Measurements from ENCODE around the gene NUB1. TPM values are rescaled to one million over a fixed set of nuclear protein-coding genes. Genes with fewer than 3 reads are reported as not detected.

NUB1 gene
- total and polyA plus RNA-seq, 12 donors = 22.5 to 127 (median 48.6) TPM

DNA sequence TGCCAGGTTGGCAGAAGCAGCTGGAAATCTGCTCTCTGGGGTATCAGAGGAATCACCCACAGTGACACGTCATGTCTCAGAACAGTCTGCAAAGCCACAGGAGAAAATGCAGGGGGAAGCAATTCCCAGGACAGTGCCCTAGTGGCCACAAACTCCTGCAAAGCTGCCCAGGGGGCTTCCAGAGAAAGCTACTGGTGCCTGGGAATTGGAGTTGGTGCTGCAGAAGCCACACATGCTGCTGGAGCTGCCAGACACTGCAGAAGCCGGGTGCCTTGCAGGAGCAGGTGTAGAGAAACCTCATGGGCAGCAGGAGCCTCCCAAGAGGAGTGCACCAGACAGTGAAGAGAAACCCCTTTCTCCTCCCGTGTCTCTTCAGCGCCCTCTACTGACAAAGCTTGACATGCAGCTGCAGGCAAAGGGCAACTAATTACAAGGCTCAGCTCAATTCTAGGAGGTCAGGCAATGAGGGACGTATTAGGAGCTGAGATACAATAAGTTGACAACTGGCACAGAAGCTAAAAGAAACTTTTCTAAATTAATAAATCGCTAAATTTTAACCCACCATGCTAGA is 30.2 kb upstream of the NUB1 start:
- no peaks in the 10 kb centered on the region for H3K9me3 ChIP-seq (replicated peaks in 1 of 3)
- intact Hi-C loops (cut with DNase I) = loop anchor here in 1 of 2 donors (5.0 kb wide), 1 partner anchor 41 kb away; no protein-coding TSS in a partner anchor
- no peak overlapping the region for H3K27ac ChIP-seq
- WGBS, 4 donors = 61 to 64% (median 62%) methylated on average over 6 of the region's 6 CpGs
- H3K4me1 ChIP-seq (replicated peaks in 1 of 2) = peaks cover 0 to 14% of the 10 kb centered on the region in 2 donors
- TF ChIP-seq POLR2A (IDR thresholded peaks at IDR 0.05) (no peak), CTCF (IDR thresholded peaks at IDR 0.05) (no peak)
- no peaks in the 10 kb centered on the region for H3K27me3 ChIP-seq
- peak in 1 of 7 donors; percentile 42 for DNase-seq
- no peaks in the 10 kb centered on the region for H3K36me3 ChIP-seq (replicated peaks in 1 of 2)
- H3K4me3 ChIP-seq = no peak overlapping the region

DNA sequence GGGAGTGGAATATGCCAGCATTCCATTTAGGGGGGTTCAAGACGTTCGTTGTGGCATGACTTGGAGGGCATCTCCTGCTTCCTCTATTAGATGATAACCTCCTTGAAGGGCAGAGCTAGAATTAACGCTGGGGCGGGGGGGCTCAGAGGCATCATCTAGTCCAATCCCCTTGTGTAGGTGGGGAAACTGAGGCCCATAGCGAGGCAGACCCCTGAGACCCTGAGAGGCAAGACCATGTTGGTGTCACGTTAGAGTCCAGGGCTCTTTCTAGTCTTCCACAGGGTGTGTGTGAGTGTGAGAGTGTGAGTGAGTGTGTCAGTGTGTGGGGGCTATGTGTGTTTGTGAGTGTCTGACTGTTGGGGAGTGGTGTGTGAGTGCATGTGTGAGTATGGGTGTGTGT is 29.3 kb upstream of the NUB1 start:
- intact Hi-C loops (cut with DNase I) = loop anchor here in 1 of 2 donors (5.0 kb wide), 1 partner anchor 40 kb away; no protein-coding TSS in a partner anchor

DNA sequence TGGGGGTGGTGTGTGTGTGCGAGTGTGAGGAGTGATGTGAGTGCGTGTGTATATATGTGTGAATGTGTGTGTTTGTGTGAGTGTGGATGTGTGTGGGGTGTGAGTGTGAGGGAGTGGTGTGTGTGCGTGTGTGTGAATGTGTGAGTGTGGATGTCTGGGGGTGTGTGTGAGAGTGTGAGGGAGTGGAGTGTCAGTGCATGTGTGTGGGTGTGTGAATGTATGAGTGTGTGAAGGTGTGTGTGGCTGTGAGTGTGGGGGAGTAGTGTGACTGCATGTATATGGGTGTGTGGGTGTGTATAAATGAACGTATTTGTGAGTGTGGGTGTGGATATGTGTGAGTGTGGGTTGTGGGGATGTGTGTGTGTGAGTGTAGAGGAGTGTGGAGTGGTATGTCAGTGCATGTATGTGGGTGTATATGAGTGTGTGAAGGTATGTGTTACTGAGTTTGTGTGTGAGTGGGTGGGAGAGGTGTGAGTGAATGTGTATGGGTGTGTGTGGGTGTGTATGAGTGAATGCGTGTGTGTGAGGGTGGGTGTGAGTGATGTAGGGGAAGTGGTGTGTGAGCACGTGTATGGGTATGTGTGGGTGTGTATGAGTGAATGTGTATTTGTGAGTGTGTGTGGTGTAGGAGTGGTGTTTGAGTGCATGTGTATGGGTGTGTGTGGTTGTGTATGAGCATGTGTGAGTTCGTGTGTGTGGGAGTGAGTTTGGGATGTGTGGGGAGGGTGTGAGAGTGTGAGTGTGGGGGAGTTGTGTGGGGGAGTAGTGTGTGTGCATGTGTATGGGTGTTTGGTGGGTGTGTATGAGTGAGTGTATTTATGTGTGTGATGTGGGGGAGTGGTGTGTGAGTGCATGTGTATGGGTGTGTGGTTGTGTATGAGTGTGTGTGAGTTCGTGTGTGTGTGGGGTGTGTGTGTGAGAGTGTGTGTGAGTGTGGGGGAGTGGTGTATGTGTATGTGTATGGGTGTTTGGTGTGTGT is 28.5 kb upstream of the NUB1 start:
- TF ChIP-seq POLR2A (IDR thresholded peaks at IDR 0.05) (no peak), CTCF (IDR thresholded peaks at IDR 0.05) (no peak)
- peak in 1 of 7 donors; percentile 48 for DNase-seq
- Histone ChIP-seq H3K36me3 (replicated peaks in 1 of 2) (no peaks in the 10 kb centered on the region), H3K9me3 (replicated peaks in 1 of 3) (no peaks in the 10 kb centered on the region), H3K4me3 (no peak overlapping the region), H3K27me3 (no peaks in the 10 kb centered on the region), H3K27ac (peak overlapping the region in 1 of 5 donors; percentile 23), H3K4me1 (replicated peaks in 1 of 2) (peaks cover 0 to 14% of the 10 kb centered on the region in 2 donors)
- intact Hi-C loops (cut with DNase I) = loop anchor here in 1 of 2 donors (5.0 kb wide), 1 partner anchor 39 kb away; no protein-coding TSS in a partner anchor
- WGBS, 4 donors = 69 to 81% (median 76%) methylated on average over 8 of the region's 8 CpGs

More for the DNA sequence above, 29.3 kb upstream of the NUB1 start:
- no peaks in the 10 kb centered on the region for H3K9me3 ChIP-seq (replicated peaks in 1 of 3)
- H3K4me1 ChIP-seq (replicated peaks in 1 of 2) = peaks cover 0 to 14% of the 10 kb centered on the region in 2 donors
- no peak overlapping the region for H3K27ac ChIP-seq
- H3K27me3 ChIP-seq = no peaks in the 10 kb centered on the region
- DNase-seq = peak in 1 of 7 donors; percentile 34
- H3K4me3 ChIP-seq = no peak overlapping the region
- 80 to 91% (median 86%) methylated on average over 6 of the region's 6 CpGs for WGBS, 4 donors
- TF ChIP-seq POLR2A (IDR thresholded peaks at IDR 0.05) (no peak), CTCF (IDR thresholded peaks at IDR 0.05) (no peak)
- no peaks in the 10 kb centered on the region for H3K36me3 ChIP-seq (replicated peaks in 1 of 2)

- peaks cover 0 to 14% of the 10 kb centered on the region in 2 donors for H3K4me1 ChIP-seq (replicated peaks in 1 of 2)
- no peaks in the 10 kb centered on the region for H3K9me3 ChIP-seq (replicated peaks in 1 of 3)
- 27 to 35% (median 31%) methylated on average over 10 of the region's 10 CpGs for WGBS, 4 donors
- intact Hi-C loops (cut with DNase I) = loop anchor here (2.0 to 5.0 kb wide), 2 partner anchors 37 to 38 kb away; no protein-coding TSS in a partner anchor
- TF ChIP-seq POLR2A (IDR thresholded peaks at IDR 0.05) (no peak), CTCF (IDR thresholded peaks at IDR 0.05) (no peak)
- H3K36me3 ChIP-seq (replicated peaks in 1 of 2) = no peaks in the 10 kb centered on the region
- peak overlapping the region in 1 of 5 donors; percentile 23 for H3K27ac ChIP-seq
- peak; percentile 79 to 88 (median 86) for DNase-seq
- no peak overlapping the region for H3K4me3 ChIP-seq
- H3K27me3 ChIP-seq = no peaks in the 10 kb centered on the region
Measured at GRCh38 chr7:151313857-151314256, 27.8 kb upstream of the NUB1 start.
